GM20000 (cell line): Measurements from ENCODE around the gene MARCHF2.

Experiments used
- DNase-seq: peaks from one replicate; pipeline ENCODE4 v3.0.0; 2012; ENCODE audit warnings: low spot score
- TF ChIP-seq, protein P1 (sequence below): IDR thresholded peaks from 2 replicates; pipeline ENCODE4 v1.5.1; 2012; ENCODE audit warnings: mild to moderate bottlenecking, control low read depth; ENCODE audit errors: extremely low read depth, missing control alignments

MARCHF2 gene

DNA sequence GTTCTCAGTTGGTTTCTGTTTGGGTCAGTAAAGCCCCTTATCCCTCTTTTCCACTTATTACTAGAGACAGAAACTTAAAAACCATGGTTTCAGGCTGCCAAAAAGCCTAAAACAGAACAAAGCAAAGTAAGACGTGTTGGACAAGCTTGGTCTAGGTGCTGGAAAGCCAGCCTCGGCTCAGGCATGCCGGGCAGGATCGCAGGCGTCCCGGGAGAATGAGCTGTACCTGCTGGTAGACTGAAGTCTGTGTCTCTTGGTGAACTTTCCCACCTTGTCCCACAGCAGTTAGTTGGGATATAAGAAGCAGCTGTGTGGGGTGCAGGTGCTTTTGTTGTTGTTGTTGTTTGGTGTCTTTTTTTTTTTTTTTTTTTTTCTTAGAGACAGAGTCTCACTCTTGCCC lies 68.5 kb downstream of the MARCHF2 start:
- TF ChIP-seq, protein P1, sequence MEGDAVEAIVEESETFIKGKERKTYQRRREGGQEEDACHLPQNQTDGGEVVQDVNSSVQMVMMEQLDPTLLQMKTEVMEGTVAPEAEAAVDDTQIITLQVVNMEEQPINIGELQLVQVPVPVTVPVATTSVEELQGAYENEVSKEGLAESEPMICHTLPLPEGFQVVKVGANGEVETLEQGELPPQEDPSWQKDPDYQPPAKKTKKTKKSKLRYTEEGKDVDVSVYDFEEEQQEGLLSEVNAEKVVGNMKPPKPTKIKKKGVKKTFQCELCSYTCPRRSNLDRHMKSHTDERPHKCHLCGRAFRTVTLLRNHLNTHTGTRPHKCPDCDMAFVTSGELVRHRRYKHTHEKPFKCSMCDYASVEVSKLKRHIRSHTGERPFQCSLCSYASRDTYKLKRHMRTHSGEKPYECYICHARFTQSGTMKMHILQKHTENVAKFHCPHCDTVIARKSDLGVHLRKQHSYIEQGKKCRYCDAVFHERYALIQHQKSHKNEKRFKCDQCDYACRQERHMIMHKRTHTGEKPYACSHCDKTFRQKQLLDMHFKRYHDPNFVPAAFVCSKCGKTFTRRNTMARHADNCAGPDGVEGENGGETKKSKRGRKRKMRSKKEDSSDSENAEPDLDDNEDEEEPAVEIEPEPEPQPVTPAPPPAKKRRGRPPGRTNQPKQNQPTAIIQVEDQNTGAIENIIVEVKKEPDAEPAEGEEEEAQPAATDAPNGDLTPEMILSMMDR: no peak
- no peak for DNase-seq

DNA sequence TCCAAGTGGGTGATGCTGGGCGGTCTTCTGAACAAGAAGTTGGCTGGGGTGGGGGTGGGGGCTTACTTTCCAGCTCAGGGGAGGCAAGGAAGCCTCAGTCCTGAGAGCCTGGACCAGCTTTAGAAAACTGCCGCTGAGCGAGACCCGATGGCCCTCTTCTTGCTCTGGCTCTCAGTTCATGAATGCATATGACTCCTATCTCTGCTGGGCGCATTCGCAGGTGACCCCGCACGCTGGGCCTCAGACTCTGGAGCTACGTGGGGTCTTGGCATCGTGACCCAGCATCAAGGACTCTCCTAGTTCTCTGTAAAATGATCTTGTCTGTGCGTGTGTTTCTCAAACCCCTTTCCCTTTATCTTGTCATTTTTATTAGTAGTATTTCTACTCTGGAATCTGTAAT lies 69.6 kb downstream of the MARCHF2 start:
- TF ChIP-seq, protein P1: no peak
- DNase-seq: no peak

DNA sequence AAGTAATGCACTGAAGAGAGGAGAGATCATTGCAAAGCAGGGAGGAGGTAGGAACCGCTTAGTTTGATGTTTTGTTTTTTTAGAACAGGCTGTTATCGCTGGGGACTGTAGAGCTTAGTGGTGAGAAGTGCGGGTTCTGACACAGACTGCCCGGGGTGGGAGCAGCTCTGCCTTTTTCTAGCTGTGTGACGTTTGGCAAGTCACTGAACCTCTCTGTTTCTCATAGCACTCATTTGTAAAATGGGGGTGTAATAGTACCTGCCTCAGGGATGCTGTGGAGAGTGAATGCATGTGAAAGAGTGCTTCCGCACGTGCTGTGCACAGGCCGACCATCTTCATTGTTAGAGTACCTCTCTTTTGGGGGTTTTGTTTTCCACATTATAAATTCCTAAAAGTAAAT lies 70.1 kb downstream of the MARCHF2 start:
- DNase-seq: no peak
- TF ChIP-seq, protein P1: no peak

DNA sequence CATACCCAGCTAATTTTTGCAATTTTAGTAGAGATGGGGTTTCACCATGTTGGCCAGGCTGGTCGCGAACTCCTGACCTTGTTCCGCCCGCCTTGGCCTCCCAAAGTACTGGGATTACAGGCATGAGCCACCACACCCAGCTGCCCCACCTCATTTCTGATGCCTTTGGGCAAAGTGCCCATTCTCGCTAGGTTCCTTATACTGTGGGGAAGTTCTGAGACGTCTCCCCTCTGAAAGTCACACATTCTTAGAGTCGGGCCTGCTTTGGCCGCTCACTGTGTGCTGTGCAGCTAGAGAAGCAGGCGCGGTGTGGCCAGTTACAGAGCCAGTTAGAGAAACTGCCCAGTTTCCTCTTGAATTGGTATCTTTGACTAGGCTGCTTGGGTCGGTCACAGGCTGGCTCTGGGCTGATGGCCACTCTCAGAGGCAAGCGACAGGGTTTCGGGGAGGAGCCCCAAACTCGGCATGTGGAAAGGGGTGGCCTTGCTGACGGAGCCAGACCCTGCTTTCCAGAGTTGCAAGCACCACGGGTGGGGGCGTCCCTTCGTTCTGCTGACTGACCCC lies 71.3 kb downstream of the MARCHF2 start:
- TF ChIP-seq, protein P1: no peak

DNA sequence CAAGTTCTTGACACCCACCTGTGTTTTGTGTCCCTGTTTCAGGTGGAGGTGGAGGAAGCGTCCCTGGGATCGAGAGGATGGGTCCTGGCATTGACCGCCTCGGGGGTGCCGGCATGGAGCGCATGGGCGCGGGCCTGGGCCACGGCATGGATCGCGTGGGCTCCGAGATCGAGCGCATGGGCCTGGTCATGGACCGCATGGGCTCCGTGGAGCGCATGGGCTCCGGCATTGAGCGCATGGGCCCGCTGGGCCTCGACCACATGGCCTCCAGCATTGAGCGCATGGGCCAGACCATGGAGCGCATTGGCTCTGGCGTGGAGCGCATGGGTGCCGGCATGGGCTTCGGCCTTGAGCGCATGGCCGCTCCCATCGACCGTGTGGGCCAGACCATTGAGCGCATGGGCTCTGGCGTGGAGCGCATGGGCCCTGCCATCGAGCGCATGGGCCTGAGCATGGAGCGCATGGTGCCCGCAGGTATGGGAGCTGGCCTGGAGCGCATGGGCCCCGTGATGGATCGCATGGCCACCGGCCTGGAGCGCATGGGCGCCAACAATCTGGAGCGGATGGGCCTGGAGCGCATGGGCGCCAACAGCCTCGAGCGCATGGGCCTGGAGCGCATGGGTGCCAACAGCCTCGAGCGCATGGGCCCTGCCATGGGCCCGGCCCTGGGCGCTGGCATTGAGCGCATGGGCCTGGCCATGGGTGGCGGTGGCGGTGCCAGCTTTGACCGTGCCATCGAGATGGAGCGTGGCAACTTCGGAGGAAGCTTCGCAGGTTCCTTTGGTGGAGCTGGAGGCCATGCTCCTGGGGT lies 72.7 kb downstream of the MARCHF2 start:
- no peak for DNase-seq
- TF ChIP-seq, protein P1: no peak

More for the DNA sequence above, 71.3 kb downstream of the MARCHF2 start:
- DNase-seq: no peak

DNA sequence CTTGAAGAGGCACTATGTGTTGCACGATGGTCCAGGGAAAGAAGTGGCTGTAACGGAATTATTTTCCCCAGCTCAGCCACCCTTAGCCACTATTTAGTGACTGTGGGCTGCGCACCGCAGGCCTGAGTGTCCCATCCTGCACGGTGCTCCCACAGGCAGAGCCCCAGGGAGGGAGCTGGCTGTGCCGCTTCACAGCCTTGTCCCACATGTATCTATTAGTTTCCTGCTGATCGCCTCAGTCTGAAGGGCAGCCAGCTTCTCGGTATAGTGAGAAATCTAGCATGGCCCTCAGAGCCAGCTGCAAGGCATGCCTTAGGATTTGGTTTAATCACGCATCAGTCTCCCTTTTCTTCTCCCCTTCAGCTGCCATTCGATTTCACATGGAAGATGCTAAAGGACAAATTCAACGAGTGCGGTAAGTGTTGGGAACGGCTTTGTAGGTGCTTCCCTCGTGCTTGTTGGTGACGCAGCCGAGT lies 73.6 kb downstream of the MARCHF2 start:
- DNase-seq: no peak
- TF ChIP-seq, protein P1: no peak

DNA sequence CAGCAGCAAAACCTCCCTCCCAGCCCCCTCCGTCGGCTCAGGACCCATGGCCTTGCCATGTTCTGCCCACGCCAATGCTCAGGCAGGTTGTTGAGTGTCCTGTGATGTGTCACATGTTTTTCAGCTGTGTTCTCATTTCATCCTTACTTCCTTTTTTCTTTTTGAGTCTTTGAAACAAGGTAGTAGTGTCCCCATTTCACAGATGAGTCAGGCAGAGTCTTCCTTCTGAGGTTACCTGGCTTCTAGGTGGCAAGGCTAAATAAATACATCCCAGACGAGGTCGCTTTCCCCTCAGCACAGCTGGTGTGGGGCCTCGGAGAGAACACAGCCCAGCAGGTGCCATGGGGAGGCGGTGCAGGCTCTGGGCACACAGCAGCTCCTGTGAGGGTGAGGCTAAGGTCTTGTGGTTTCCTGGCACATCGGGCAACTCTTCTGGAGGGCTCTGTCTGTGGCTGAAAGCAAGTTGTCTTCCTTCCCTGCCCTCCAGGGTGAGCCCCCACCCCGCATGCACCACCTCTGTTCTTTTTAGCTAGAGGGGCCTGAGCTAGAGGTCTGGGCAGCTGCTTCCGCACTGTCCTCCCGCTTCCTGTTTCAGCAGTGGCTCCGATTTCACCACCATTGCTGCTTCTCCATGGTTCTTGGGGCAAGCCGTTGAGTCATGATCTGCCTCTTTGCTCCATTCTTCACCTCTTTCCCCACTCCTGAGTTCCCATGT lies 74.2 kb downstream of the MARCHF2 start:
- DNase-seq: no peak
- TF ChIP-seq, protein P1: no peak
